AG04449 (cell line): Measurements from ENCODE around the gene ATP5F1E.

Experiments
- CTCF ChIA-PET: fragments of 350-600 bp; formaldehyde crosslinking; extraction: SDS; loops from one replicate; lab custom pipeline; 2021; ENCODE audit warnings: antibody characterized with exemption; lab: Yijun Ruan, JAX
- POLR2A ChIA-PET: fragments of 400-600, 350-600 bp; formaldehyde crosslinking; extraction: SDS; loops from one replicate; lab custom pipeline; 2020; ENCODE audit warnings: antibody characterized with exemption, inconsistent platforms; lab: Yijun Ruan, JAX
- DNase-seq: peaks from one replicate; pipeline ENCODE4 v3.0.0-alpha.2; 2010; ENCODE audit warnings: low read depth, low spot score
- H3K4me3 ChIP-seq: 2 replicates; pipeline ENCODE4 v1.5.1; 2011; ENCODE audit warnings: low read depth, mild to moderate bottlenecking, control low read depth, low read length
- TF ChIP-seq, protein P1 (sequence below): IDR thresholded peaks from one replicate; pipeline ENCODE4 v1.5.1; 2011; ENCODE audit warnings: mild to moderate bottlenecking, moderate library complexity, low read length, control low read depth, inconsistent platforms; ENCODE audit not compliant: insufficient read depth; ENCODE audit errors: missing control alignments

The ATP5F1E gene

DNA sequence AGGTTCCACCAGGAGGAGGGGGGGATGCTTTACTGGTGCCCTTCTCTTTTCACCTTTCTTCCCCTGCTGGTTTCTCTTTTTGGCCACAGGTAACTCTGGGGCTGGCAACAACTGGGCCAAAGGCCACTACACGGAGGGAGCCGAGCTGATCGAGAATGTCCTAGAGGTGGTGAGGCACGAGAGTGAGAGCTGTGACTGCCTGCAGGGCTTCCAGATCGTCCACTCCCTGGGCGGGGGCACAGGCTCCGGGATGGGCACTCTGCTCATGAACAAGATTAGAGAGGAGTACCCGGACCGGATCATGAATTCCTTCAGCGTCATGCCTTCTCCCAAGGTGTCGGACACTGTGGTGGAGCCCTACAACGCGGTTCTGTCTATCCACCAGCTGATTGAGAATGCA is 8.5 kb downstream of the ATP5F1E start:
- POLR2A ChIA-PET, result no interaction called here
- CTCF ChIA-PET, result no interaction called here
- TF ChIP-seq, protein P1, sequence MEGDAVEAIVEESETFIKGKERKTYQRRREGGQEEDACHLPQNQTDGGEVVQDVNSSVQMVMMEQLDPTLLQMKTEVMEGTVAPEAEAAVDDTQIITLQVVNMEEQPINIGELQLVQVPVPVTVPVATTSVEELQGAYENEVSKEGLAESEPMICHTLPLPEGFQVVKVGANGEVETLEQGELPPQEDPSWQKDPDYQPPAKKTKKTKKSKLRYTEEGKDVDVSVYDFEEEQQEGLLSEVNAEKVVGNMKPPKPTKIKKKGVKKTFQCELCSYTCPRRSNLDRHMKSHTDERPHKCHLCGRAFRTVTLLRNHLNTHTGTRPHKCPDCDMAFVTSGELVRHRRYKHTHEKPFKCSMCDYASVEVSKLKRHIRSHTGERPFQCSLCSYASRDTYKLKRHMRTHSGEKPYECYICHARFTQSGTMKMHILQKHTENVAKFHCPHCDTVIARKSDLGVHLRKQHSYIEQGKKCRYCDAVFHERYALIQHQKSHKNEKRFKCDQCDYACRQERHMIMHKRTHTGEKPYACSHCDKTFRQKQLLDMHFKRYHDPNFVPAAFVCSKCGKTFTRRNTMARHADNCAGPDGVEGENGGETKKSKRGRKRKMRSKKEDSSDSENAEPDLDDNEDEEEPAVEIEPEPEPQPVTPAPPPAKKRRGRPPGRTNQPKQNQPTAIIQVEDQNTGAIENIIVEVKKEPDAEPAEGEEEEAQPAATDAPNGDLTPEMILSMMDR, result no peak
- no peak overlapping the region for H3K4me3 ChIP-seq
- DNase-seq, result no peak

DNA sequence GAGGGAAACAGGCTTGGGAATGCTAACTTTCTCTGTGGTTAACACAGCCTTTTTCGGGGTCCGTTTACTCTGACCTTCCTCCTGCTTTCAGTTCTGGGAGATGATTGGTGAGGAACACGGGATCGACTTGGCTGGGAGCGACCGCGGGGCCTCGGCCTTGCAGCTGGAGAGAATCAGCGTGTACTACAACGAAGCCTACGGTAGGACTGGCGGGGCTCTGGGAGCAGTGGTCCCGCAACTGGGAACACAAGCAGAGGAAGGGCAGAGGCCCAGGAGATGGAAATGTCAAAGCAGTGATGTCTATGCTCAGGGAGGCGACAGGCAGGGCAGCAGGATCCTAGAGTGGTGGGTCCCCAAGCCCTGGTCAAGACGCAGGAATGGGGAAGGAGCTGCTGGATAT is 9.4 kb downstream of the ATP5F1E start:
- no peak overlapping the region for H3K4me3 ChIP-seq
- ChIA-PET CTCF (interaction anchor here (1.3 kb wide), 2 partner anchors 12 to 153 kb away, joined by 3 to 4 read pairs; no protein-coding TSS in a partner anchor), POLR2A (no interaction called here)
- TF ChIP-seq, protein P1, result no peak
- DNase-seq, result no peak

DNA sequence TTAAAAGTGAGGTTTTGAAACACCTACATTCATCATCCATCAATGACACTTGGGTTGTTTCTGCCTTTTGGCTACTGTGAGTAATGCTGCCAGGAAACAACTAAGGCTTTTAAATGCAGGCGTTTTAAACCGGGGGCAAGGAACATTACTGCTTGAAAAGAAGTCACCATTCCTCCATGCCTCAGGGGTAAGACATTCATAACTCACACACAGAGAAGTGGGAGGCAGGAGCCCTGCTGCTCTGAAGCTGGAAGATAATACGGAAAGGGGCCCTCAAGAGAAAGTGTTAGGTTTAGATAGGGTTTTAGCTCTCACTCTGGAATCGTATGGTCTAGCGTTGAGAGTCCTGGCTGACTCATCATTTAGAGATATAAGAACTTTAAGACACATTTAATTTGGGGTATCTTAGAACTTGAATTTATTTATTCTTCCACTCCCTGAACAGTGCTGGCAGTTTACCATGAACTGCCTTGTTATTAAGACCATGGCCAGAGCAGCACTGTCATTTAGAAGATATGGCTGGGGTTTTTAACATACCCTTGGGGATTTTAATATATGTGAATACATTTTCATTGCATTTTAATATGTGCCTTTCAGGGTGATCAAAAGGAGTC is 11.1 kb downstream of the ATP5F1E start:
- TF ChIP-seq, protein P1, result no peak
- CTCF ChIA-PET, result interaction anchor here (1.3 kb wide), 2 partner anchors 11 to 153 kb away, joined by 3 to 4 read pairs; no protein-coding TSS in a partner anchor
- H3K4me3 ChIP-seq, result no peak overlapping the region
- POLR2A ChIA-PET, result no interaction called here
- DNase-seq, result no peak

DNA sequence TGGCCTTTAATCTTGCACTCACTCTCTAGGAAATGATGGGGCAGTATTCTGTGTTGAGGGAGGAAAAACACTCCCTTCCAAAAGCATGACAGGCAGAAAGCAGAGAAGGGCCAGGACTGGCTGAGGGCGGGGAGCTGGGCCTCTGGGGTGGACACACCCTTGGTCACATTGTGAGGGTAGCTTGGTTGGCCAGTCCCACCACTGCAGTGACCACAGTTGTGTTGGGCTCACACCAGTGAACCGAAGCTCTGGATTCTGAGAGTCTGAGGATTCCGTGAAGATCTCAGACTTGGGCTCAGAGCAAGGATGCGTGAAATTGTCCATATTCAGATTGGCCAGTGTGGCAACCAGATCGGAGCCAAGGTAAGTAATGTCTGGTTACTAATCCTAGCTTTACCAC is 12.9 kb downstream of the ATP5F1E start, which contains the start of gene TUBB1:
TSS of gene TUBB1 (plus strand) at position 213 of the 400 bp plus-strand sequence. CDS start at position 307, 94 bp downstream.
- ChIA-PET POLR2A (interaction anchor here (1.1 to 2.1 kb wide), 2 partner anchors 10 to 13 kb away, joined by 3 to 9 read pairs; partner anchors contain the start of gene ATP5F1E), CTCF (interaction anchor here (1.4 to 1.5 kb wide), 3 partner anchors 9 to 150 kb away, joined by 3 to 4 read pairs (median 4); no protein-coding TSS in a partner anchor)
- no peak within 1 kb of the TSS for H3K4me3 ChIP-seq
- DNase-seq, result no peak
- TF ChIP-seq, protein P1, result no peak

DNA sequence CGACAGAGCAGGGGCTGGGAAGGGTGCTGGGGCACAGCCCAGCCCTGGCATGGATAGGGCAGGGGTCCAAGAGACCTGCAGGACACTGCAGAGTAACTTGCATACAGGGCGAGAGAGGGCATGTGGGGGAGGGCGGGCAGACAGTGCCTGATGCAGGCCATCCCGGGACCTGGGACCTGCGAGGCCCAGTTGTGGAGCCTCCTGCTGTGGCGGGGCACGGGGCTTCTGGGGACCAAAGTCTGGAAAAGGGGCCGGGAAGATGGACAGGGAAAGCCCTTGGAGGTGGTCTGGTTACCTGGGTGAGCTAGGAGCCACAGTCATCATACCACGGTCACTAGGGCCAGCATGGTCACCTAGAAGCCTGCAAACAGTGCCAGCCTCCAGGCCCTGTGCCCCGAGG is 13.3 kb downstream of the ATP5F1E start:
- TF ChIP-seq, protein P1, result no peak
- CTCF ChIA-PET, result interaction anchor here (1.4 to 1.5 kb wide), 3 partner anchors 9 to 149 kb away, joined by 3 to 4 read pairs (median 4); no protein-coding TSS in a partner anchor

More for the DNA sequence above, 13.3 kb downstream of the ATP5F1E start:
- POLR2A ChIA-PET, result interaction anchor here (0.7 to 2.1 kb wide), 3 partner anchors 10 to 504 kb away, joined by 3 to 9 read pairs (median 4); partner anchors contain the start of gene ATP5F1E
- no peak for DNase-seq
- no peak overlapping the region for H3K4me3 ChIP-seq
